Thymus (tissue), 11 donors: ENCODE measurements around the gene ASB12. TPM values are rescaled to one million over a fixed set of nuclear protein-coding genes. Genes with fewer than 3 reads are reported as not detected.
A peak's percentile ranks its signal among the peaks of the same experiment; 100 is the strongest.

Experiments
- DNase-seq, 9 donors: peaks; one replicate each; pipeline ENCODE4 v3.0.0-alpha.2; 2013; ENCODE audit warnings: low spot score in 9 of 9, low read depth in 6 of 9, missing footprints in 1 of 9
- H3K27ac ChIP-seq, 2 donors: one replicate each; pipeline ENCODE4 v1.5.1; 2013; ENCODE audit warnings: control low read depth in 1 of 2, low read depth in 1 of 2, low read length in 1 of 2, mild to moderate bottlenecking in 1 of 2, moderate library complexity in 1 of 2
- H3K27me3 ChIP-seq, 2 donors: one replicate each; pipeline ENCODE4 v1.5.1; 2013; ENCODE audit warnings: low read length in 1 of 2; ENCODE audit not compliant: control insufficient read depth in 2 of 2, insufficient read depth in 1 of 2
- H3K36me3 ChIP-seq, 2 donors: one replicate each; pipeline ENCODE4 v1.5.1; 2013; ENCODE audit warnings: low read length in 1 of 2, mild to moderate bottlenecking in 1 of 2, moderate library complexity in 1 of 2; ENCODE audit not compliant: control insufficient read depth in 2 of 2, insufficient read depth in 2 of 2
- H3K4me1 ChIP-seq, 2 donors: one replicate each; pipeline ENCODE4 v1.5.1; 2013; ENCODE audit warnings: low read length in 2 of 2; ENCODE audit not compliant: control insufficient read depth in 2 of 2, insufficient read depth in 2 of 2
- H3K4me3 ChIP-seq, 2 donors: one replicate each; pipeline ENCODE4 v1.5.1; 2013; ENCODE audit warnings: low read length in 2 of 2, control low read depth in 1 of 2, mild to moderate bottlenecking in 1 of 2
- H3K9me3 ChIP-seq, 2 donors: one replicate each; pipeline ENCODE4 v1.5.1; 2013; ENCODE audit warnings: low read length in 1 of 2, mild to moderate bottlenecking in 1 of 2; ENCODE audit not compliant: control insufficient read depth in 2 of 2, insufficient read depth in 1 of 2
- WGBS: extraction: QIAGEN DNeasy Blood & Tissue Kit; methylation state at CpG from one replicate; pipeline ENCODE4 v1.1.7; 2013; 5-methylcytosine and 5-hydroxymethylcytosine counted together
- polyA plus RNA-seq: library from polyadenylated mRNA; stranded (reverse); fragments of 200-250 nt; gene quantifications from one replicate; pipeline ENCODE4 v1.2.3, GENCODE V29; 2013
- total RNA-seq: library from RNA; stranded (reverse); fragments of 120-200 nt; gene quantifications from one replicate; pipeline ENCODE4 v1.2.4, GENCODE V29; 2013
- donor health status: healthy.

ASB12 gene
- total and polyA plus RNA-seq, 2 donors: 0.09 to 0.18 TPM

DNA sequence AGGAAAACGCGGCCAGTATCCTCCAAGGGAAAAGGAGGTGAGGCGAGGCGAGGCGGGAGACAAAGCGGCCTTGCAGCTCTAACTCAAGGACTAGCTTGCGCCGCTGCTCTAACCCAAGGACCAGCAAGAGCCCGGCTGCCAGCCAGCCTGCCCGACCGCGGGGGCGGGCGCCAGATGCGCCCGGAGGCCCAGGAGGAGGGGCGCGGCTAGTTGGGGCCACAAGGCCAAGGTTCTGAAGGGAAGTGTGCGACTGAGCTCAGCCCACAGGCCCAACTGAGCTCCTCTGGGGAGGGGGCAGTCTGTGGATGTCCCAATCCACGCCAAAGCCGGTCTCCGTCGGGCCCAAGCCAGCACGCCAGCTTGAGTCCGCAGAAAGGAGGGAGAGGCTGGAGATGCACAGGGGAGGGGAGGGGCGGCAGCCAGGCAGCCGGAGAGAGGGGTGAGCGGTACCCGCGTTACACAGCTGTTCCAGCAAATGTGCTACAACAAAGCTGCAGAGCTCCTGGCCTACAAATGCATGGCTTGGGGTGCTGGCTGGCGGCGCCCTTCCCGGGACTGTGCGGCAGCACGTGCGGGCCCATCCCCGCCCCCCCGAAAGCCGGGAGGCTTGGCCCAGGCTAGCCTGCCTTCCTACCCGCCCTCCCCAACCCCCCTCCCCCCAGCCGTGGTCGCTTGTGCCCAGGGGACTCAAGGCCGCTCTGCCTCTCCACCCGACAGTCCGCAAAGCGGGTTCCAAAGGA, 25.5 kb downstream of the ASB12 start:
- Histone ChIP-seq H3K27ac (peak overlapping the region in 1 of 2 donors; percentile 70), H3K4me1 (peaks cover 0 to 10% of the 10 kb centered on the region in 2 donors), H3K9me3 (peaks cover 0 to 3% of the 10 kb centered on the region in 2 donors), H3K4me3 (peak overlapping the region; percentile 60 to 65), H3K27me3 (no peaks in the 10 kb centered on the region), H3K36me3 (no peaks in the 10 kb centered on the region)
- WGBS: 4% methylated on average over 42 of the region's 46 CpGs
- DNase-seq: peak in 5 of 9 donors; percentile 1 to 52 (median 26)

DNA sequence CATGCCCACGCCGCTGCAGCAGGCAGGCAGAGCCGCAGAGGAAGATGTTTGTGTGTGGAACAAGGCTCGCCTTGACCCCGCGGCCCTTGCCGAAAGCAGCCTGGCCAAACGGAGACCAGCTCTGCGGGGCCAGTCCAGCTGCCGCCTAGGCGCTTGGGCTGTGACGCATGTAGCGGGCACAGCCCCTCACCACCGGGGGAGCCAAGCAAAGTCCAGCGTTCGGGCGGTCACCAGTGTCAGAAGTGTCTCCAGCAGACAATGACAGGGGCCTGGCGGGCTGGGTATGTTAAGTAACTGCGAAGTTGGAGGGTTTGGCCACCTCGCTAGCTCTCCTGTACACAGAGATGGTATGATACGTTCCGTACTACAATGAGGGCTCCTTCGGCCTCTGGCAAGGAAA, 26.2 kb downstream of the ASB12 start:
- H3K27me3 ChIP-seq: no peaks in the 10 kb centered on the region
- 79% methylated on average over 23 of the region's 23 CpGs for WGBS
- H3K9me3 ChIP-seq: peaks cover 0 to 3% of the 10 kb centered on the region in 2 donors
- no peak overlapping the region for H3K27ac ChIP-seq
- peaks cover 0 to 10% of the 10 kb centered on the region in 2 donors for H3K4me1 ChIP-seq
- DNase-seq: no peak
- peak overlapping the region; percentile 60 to 65 for H3K4me3 ChIP-seq
- H3K36me3 ChIP-seq: no peaks in the 10 kb centered on the region

DNA sequence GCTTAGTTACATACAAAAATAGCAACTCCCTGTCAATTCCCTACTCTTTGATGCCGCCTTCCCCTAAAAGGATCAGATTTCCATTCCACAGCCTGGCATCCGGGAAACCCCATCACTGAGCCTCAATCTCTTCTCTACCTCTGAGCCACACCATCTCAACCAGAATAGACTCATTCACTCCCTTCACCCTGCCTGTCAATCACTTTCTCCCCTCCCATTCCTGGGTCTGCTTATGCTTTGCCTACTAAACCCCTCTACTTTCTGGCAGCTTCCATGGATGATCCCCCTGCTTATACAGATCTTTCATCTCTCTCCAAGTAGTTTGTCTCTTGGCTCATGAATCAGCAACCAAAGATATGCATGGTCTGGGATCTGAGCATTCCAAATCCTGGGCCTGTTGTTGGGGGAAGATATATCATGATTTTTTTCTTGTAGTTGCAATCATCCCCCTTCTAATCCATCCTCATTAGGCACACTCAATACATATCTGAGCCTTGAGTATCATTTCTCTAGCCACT, 27.5 kb downstream of the ASB12 start:
- Histone ChIP-seq H3K4me1 (peaks cover 0 to 10% of the 10 kb centered on the region in 2 donors), H3K27me3 (no peaks in the 10 kb centered on the region), H3K9me3 (peaks cover 0 to 3% of the 10 kb centered on the region in 2 donors), H3K4me3 (no peak overlapping the region), H3K27ac (no peak overlapping the region), H3K36me3 (no peaks in the 10 kb centered on the region)
- DNase-seq: no peak
- 94% methylated on average over 2 of the region's 2 CpGs for WGBS

DNA sequence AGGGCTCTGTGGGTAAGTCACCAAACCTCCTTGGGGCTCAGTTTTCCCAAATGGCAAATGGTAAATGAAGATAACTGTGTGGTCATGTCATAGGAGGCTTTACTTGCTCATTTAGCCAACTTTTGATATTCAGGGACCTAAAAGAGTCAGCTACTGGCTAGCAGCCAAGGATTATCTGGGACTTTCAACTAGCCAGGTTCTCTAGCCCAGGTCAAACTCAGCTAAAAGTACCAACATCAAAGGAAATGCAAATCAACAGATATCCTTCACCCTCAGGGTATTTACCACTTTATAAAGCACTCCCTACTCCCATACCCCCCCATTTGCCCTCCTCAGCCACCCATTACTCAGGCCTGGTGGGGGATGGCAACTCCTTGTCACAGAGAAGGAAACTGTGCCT, 32.4 kb downstream of the ASB12 start:
- Histone ChIP-seq H3K27ac (no peak overlapping the region), H3K36me3 (peaks cover 0 to 1% of the 10 kb centered on the region in 2 donors), H3K9me3 (no peaks in the 10 kb centered on the region), H3K4me3 (no peak overlapping the region), H3K27me3 (no peaks in the 10 kb centered on the region), H3K4me1 (no peaks in the 10 kb centered on the region)
- DNase-seq: no peak

DNA sequence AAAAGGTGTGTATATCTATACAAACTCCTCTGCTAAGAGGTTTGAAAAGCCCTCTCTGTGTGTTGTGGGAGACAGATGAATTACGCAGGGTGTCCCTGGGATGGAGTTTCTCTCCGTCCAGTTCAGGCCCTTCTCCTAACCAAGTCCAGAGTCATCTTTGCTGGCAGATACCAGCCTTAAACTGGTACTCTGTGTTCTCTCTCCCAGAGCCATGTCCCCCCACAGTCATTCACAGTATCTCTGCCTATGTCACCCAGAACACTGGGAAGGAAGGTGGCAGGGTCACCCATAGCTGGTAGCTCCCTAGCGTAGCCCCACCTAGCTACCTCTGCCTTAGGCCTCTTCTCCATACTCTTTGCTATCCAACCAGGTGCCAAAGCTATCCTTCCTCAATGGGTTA, 33.8 kb downstream of the ASB12 start:
- WGBS: 100% methylated on average over 3 of the region's 3 CpGs

DNA sequence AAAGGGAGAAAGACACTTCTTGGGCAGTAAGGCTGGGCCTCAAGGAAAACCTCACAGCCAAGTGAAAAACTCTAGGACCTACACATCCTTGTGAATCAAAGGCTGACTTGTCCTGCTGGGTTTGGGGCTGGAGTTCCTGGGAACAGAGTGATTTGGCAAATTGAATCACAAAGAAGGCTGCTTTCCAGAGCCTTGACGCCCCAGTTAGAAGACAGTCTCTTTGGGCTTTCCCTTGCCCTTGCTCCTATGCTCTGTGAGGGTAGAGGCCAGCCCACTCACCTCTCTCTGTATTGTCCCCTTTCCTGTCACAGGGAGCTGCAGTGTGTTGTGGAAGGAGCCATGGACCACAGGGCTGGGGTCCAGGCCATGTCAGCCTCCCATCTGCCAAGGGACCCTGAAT, 34.5 kb downstream of the ASB12 start:
- Histone ChIP-seq H3K4me3 (no peak overlapping the region), H3K9me3 (no peaks in the 10 kb centered on the region)
- 100% methylated on average over 1 of the region's 1 CpG for WGBS

More for the DNA sequence above, 33.8 kb downstream of the ASB12 start:
- H3K9me3 ChIP-seq: no peaks in the 10 kb centered on the region
- H3K27ac ChIP-seq: no peak overlapping the region
- H3K36me3 ChIP-seq: peaks cover 0 to 14% of the 10 kb centered on the region in 2 donors
- no peaks in the 10 kb centered on the region for H3K4me1 ChIP-seq
- H3K4me3 ChIP-seq: no peak overlapping the region
- DNase-seq: no peak
- H3K27me3 ChIP-seq: no peaks in the 10 kb centered on the region

DNA sequence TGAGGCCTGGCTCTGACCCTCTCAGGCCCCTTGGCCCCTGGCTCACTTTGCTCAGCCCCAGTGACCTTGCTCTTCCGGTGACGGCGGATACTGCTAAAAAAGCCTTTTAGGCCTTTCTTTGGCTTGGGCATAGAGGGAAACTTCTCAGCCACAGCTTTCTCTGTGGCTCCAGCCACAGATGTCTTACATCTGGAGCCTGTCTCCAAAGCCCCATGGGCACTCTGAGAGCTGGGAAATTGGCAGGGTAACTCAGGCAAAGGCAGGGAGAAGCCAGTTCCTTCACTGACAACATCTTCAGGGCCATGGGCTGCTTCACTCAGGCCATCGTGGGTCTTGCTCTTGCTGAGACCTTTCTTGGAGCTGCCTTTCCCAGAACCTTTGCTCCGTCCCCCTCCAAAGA, 37.7 kb downstream of the ASB12 start:
- H3K4me3 ChIP-seq: no peak overlapping the region

More for the DNA sequence above, 34.5 kb downstream of the ASB12 start:
- Histone ChIP-seq H3K4me1 (no peaks in the 10 kb centered on the region), H3K27me3 (no peaks in the 10 kb centered on the region), H3K36me3 (peaks cover 0 to 17% of the 10 kb centered on the region in 2 donors), H3K27ac (no peak overlapping the region)
- no peak for DNase-seq

DNA sequence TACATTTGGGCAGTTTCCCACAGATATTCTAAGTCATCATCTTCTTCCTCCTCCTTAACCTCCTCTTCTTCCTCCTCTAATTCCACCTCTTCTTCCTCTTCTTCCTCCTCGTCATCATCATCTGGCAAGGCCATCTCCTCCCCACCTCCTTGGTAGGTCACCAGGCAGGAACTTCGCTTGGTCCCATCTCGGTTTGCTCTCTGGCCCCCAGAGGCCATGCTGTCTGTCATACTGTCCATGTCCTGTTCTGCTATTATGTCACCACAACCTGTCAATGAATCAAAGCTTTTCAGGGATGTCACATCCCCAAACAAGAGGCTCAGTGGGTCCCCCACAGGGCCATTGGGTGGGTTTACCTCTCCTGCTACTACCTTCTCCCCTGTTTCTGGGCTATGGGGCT, 38.4 kb downstream of the ASB12 start:
- no peak overlapping the region for H3K27ac ChIP-seq
- peaks cover 0 to 17% of the 10 kb centered on the region in 2 donors for H3K36me3 ChIP-seq
- DNase-seq: no peak
- no peak overlapping the region for H3K4me3 ChIP-seq
- WGBS: 97% methylated on average over 3 of the region's 3 CpGs
- no peaks in the 10 kb centered on the region for H3K9me3 ChIP-seq
- no peaks in the 10 kb centered on the region for H3K4me1 ChIP-seq
- H3K27me3 ChIP-seq: no peaks in the 10 kb centered on the region

More for the DNA sequence above, 37.7 kb downstream of the ASB12 start:
- H3K36me3 ChIP-seq: peaks cover 0 to 17% of the 10 kb centered on the region in 2 donors
- no peaks in the 10 kb centered on the region for H3K4me1 ChIP-seq
- no peaks in the 10 kb centered on the region for H3K27me3 ChIP-seq
- no peak for DNase-seq
- no peak overlapping the region for H3K27ac ChIP-seq
- WGBS: 95% methylated on average over 5 of the region's 5 CpGs
- no peaks in the 10 kb centered on the region for H3K9me3 ChIP-seq

DNA sequence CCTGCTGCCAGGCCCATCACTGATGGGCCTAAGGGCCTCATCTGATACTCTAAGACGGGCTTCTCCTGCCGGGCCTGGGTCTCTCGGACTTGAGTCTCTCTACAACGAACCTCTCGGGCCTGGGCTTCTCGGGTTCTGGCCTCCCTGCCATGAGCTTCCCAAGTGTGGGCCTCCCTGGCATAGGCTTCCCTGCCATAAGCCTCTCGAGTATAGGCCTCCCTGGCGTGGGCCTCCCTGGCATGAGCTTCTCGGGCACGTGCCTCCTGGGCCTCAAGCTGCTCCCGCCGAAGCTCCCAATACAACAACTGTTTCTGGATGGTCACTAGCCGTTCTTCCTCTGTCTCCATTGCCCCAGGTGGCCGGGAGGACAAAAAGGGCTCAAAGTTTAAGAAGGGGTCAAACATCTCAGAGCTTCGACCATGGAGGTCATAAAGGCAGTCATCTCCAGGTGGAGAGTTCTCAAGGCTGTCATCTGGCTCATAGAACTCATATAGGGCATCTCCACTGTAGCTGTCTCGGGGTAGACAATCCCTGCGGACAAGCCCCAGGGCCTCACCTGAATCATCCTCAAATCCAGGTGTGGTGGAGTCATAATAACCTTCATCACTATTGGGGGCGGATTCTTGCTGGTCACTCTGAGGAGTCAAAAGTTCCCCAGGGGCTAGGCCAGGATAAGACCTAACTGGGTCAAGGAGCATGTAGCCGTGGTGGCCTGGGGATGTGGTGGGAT, 39.0 kb downstream of the ASB12 start:
- Histone ChIP-seq H3K4me3 (no peak overlapping the region), H3K36me3 (peaks cover 0 to 17% of the 10 kb centered on the region in 2 donors), H3K27ac (no peak overlapping the region), H3K9me3 (no peaks in the 10 kb centered on the region), H3K4me1 (no peaks in the 10 kb centered on the region), H3K27me3 (no peaks in the 10 kb centered on the region)
- DNase-seq: no peak
- 98% methylated on average over 19 of the region's 19 CpGs for WGBS
